ENCODE data around the gene ZNHIT1. TPM values are rescaled to one million over a fixed set of nuclear protein-coding genes. Genes with fewer than 3 reads are reported as not detected.

The ZNHIT1 gene
- total RNA-seq, 4 donors from 2014 or later, result 40.7 to 53.3 (median 52.0) TPM

DNA sequence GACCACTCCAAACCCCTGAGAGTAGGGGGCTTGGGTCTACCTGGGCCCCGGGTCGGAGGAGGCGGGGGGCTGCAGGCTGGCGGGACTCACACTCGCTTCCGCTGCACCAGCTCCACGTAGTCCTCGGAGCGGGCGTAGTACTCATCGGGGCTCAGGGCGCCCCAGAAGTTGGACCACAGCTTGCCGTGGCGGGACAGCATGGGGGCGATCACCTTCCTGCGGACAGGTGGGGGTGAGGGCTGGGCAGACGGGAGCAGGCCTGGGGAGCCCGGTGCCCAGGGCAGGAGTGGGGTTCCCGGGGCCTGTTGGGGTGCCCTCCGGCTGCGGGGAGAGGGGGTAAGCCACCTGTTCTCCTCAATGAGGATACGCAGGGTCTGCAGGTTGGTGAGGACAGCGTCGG is 6.5 kb upstream of the ZNHIT1 start:
- H3K27ac ChIP-seq, result no peak overlapping the region
- no peaks in the 10 kb centered on the region for H3K27me3 ChIP-seq
- H3K9me3 ChIP-seq, result no peaks in the 10 kb centered on the region
- DNase-seq, result no peak
- TF ChIP-seq, protein P1, sequence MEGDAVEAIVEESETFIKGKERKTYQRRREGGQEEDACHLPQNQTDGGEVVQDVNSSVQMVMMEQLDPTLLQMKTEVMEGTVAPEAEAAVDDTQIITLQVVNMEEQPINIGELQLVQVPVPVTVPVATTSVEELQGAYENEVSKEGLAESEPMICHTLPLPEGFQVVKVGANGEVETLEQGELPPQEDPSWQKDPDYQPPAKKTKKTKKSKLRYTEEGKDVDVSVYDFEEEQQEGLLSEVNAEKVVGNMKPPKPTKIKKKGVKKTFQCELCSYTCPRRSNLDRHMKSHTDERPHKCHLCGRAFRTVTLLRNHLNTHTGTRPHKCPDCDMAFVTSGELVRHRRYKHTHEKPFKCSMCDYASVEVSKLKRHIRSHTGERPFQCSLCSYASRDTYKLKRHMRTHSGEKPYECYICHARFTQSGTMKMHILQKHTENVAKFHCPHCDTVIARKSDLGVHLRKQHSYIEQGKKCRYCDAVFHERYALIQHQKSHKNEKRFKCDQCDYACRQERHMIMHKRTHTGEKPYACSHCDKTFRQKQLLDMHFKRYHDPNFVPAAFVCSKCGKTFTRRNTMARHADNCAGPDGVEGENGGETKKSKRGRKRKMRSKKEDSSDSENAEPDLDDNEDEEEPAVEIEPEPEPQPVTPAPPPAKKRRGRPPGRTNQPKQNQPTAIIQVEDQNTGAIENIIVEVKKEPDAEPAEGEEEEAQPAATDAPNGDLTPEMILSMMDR (IDR thresholded peaks at IDR 0.05), result no peak
- no peak for TF ChIP-seq POLR2A (IDR thresholded peaks at IDR 0.05)
- H3K4me1 ChIP-seq, result peaks cover 0 to 1% of the 10 kb centered on the region in 2 donors
- no peaks in the 10 kb centered on the region for H3K36me3 ChIP-seq
- no peak overlapping the region for H3K4me3 ChIP-seq
- intact Hi-C loops (cut with DNase I; ENCODE audit: low total_unique reads), result no loop called here

DNA sequence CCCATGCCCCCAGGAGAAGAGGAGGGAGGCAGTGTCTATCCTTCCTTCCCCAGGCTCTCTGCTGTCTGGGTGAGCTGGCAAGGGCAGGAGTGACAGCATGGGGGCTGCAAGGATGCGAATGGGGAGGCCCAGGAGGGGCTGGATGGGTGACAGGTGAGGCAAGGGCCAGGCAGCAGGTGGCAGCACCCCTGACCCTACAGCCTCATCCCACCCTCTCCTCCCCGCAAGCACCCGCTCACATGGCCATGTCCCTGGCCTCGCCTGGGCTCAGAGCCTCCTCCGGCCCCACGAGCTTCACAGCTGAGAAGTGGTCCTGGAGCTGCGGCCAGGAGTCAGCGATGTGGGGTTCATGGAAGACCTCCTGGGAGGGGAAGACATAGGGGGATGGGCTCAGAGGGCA is 6.0 kb upstream of the ZNHIT1 start:
- Histone ChIP-seq H3K4me1 (peaks cover 0 to 3% of the 10 kb centered on the region in 2 donors), H3K27me3 (no peaks in the 10 kb centered on the region), H3K36me3 (no peaks in the 10 kb centered on the region), H3K9me3 (no peaks in the 10 kb centered on the region), H3K27ac (no peak overlapping the region), H3K4me3 (no peak overlapping the region)
- intact Hi-C loops (cut with DNase I; ENCODE audit: low total_unique reads), result no loop called here
- no peak for TF ChIP-seq POLR2A (IDR thresholded peaks at IDR 0.05)
- TF ChIP-seq, protein P1 (IDR thresholded peaks at IDR 0.05), result no peak
- DNase-seq, result no peak

DNA sequence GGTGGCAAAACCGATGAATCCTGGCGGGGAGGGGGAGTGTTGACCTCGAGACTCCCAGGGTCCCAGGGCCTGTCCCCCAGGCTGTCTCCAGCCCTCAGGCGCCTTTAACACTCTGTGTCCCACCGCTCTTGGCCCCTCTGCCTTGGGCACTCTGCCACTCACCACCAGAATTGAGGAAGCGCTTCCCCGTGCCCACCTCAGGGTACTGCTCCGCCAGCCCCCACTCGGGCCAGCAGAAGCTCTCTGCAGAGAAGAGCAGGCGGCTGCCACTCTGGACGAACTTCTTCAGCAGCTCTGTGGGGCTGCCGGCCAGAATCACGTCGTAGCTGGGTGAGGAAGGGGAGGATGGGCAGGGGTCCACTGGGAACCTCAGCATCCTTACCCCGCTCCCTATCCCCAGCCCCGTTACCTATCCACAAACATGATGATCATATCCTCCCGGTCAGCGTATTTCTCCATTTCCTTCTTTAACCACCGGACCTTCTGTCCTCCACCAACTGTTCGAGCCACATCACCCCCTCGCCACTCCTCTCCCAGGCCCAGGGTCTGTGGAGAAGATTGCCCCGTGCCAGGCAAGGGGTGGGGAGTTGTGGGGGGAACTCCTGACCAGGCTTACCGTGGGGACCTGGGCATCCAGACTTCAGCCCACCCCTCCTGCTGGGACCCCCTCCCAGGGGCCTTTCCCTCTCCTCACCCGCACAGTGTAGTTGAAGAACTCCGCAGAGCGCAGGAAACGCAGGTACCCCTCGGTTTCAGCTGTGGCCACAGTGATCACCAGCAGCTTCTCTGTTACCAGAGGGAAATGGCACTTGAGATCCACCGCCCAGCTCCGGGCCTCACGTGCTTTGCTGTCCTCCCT is 1.7 kb upstream of the ZNHIT1 start:
- no peak for DNase-seq
- H3K27me3 ChIP-seq, result no peaks in the 10 kb centered on the region
- intact Hi-C loops (cut with DNase I; ENCODE audit: low total_unique reads), result no loop called here
- no peak for TF ChIP-seq POLR2A (IDR thresholded peaks at IDR 0.05)
- TF ChIP-seq, protein P1 (IDR thresholded peaks at IDR 0.05), result no peak
- peak overlapping the region in 1 of 2 donors; percentile 93 for H3K27ac ChIP-seq
- H3K36me3 ChIP-seq, result no peaks in the 10 kb centered on the region
- H3K4me1 ChIP-seq, result peaks cover 0 to 12% of the 10 kb centered on the region in 2 donors
- H3K9me3 ChIP-seq, result no peaks in the 10 kb centered on the region
- peak overlapping the region; percentile 68 to 72 for H3K4me3 ChIP-seq

DNA sequence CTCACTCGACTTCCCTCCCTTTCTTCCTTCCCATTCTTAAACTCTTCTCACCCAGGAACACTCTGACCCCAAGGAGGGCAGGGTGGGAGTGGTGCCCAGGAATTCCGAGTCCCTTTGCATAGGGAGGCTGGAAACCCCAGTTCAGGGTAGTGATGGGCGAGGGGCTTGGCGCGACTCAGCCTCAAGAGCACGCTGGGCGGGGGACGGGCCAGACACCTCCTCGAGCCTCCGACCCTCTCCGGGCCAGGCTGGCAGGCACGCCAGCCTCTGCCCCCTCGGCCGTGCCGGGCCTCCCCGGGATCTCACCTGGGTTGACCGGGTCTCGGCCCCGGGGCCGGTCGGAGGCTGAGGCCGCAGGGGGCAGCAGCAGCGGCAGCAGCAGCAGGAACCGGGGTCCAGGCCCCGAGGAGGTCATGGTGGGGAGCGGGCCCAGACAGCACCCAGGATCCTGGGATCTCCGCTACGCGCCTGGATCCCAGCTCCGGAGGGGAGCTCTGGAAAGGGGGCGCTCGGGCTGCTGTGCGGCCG is 1.0 kb upstream of the ZNHIT1 start:
- Histone ChIP-seq H3K9me3 (no peaks in the 10 kb centered on the region), H3K27ac (peak overlapping the region; percentile 91 to 93), H3K4me1 (peaks cover 0 to 12% of the 10 kb centered on the region in 2 donors), H3K4me3 (peak overlapping the region; percentile 68 to 72), H3K27me3 (no peaks in the 10 kb centered on the region), H3K36me3 (no peaks in the 10 kb centered on the region)
- peak in 1 of 2 donors; percentile 33 for DNase-seq
- TF ChIP-seq, protein P1 (IDR thresholded peaks at IDR 0.05), result peak in 1 of 4 experiments; percentile 9
- no peak for TF ChIP-seq POLR2A (IDR thresholded peaks at IDR 0.05)
- intact Hi-C loops (cut with DNase I; ENCODE audit: low total_unique reads), result no loop called here
